Measurements from ENCODE around the gene LRRC51. TPM values are rescaled to one million over a fixed set of nuclear protein-coding genes. Genes with fewer than 3 reads are reported as not detected.
"Not testable (repeated sequence)": the region's sequence is repeated elsewhere in the genome, so short reads cannot be mapped to it uniquely, and the experiment has no call there.

LRRC51 gene
- total RNA-seq, 1 donor from 2014 or later = 7.8 TPM

DNA sequence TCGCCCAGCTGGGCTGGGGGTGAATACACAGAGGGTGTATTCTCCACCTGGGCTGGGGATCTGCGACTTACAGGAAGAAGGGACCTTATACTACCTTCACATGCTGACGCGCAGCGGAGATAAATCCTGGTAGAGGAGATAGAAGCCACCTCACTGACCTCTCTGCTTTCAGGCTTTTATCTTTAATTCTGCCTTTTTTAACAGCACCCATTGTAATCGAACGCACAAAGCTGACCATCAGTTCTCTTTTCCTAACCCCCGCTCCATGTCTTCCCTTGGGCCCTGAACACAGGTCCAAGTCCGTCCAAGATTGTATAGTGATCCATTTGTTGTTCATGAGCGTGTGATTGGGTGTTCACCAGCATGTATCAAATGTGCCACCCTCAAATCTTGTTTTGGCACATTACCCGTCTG, 23.1 kb downstream of the LRRC51 start:
- no peak for DNase-seq (ENCODE audit: extremely low read depth, low read depth, low spot score)

GRCh38 chr11:72105888-72106287, 25.2 kb downstream of the LRRC51 start, which contains the start of gene TOMT:
TSS of gene TOMT (plus strand) at chr11:72105924. CDS start at chr11:72105952, 28 bp downstream.
- no peak for DNase-seq (ENCODE audit: extremely low read depth, low read depth, low spot score)

DNA sequence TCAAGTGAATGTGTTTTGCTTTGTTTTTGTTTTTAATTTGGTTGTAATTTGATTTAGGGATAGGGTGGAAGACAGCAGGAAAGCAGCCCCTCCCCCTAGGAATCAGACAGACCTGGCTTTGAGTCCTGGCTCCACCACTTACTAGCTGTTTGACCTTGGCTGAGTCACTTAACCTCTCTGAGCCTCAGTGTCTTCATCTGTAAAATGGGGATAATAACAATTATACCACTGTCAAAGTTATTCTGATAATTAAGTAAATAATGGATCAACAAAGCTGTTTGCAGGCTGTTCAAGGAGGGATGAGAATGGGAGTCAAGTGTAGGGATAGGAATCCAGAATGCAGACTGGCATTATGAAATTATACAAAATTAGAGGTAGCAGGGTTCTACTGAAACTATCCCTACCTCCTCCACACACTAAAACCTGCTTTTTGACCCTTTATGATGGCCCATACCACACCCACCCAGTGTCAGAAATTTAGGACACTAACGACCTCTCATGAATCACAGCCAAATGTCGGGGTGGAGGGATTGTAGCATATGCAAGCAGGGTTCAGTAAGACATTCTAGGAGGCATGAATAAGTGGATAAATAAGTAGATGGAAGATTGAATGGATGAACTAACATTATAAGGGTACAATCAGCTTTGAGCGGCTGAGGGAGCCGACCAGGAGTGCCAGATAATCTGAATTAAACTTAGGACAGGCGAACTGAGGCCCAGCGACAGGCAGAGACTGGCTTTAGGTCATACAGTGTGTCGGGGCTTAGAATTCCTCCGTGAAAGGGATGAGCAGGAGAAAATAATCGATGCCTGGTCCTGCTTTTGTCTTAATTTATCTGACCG, 30.9 kb downstream of the LRRC51 start:
- no peak for DNase-seq (ENCODE audit: extremely low read depth, low read depth, low spot score)

DNA sequence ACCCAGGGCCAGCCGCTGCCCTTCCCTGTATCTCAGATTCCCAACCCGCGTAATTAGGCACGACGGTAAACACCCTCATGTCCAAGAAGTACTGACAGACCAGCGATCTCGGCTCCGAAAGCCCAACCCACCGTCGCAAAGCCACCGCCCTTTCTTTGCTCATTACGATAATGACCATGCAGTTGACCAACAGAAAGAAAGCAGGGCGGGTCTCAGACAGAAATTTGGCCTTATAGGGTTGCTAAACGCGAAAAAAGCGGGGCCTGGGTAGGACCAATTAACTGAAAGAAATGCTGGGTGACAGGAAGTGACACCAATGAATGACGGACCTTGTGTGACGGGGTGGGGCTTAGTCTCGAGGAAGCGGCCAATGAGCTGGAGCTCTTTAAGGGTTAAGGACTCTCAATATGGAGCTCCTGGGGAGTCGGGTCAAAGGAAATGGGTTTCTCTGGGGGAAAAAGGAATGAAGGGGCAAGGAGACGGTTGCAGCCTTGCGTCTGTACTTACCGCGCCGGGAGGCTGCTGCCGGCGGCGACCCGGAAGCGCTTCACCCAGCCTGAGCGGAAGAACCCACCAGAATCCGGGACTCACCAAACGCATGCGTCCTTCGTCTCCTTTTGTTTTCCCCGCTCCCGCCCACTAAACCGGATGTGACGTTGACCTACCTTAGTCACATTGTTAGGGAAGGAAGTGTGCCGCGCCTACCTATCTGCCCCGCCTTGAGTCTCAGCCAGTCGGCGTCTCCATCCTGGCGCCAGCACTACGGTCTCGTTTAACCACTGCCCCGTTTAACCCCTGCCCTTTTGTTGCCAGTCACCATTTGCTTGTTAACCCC, 31.7 kb downstream of the LRRC51 start, which contains the start of gene ANAPC15:
TSS of gene ANAPC15 (minus strand) at position 553 of the 835 bp plus-strand sequence. CDS start 1,419 bp downstream, outside the sequence.
- DNase-seq (ENCODE audit: extremely low read depth, low read depth, low spot score) = peak; percentile 100

DNA sequence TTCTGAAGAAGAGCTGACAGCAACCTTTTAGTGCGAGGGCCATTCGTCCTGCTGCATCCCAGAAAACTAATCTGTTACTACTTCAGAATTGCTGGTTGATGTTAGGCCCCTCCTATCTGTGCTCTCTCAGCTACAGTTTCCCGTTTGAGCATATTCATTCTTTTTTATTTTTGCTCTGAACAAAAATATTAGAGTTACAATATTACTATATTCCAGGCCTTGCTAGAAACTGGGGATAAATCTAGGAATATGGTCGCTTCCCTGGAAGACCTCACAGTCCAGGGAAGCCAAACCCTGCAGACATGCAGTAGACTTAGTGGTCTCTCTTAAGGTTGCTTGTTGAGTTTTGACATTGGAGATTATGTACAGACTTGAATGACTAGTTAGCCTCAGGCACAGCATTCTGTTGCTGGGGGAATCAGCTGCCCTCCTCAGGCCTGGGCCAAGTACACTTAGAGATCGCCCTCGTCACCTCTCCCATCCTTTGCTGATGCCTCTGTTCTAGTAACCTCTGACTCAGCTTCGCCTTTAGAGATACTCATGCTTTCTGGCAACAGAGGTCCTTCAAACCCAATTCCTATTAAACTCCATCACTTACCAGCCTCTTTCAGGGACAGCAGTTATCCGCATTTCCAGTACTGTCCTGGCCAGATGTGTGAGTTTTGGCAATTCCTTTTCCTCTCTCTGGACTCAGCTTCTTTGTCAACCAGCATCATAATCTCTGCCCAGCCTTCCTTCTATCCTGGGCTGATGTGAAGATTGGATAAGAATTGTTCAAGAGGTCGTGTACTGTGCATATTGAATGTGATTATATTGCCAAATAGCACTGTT, 32.5 kb downstream of the LRRC51 start:
- DNase-seq (ENCODE audit: extremely low read depth, low read depth, low spot score) = no peak

DNA sequence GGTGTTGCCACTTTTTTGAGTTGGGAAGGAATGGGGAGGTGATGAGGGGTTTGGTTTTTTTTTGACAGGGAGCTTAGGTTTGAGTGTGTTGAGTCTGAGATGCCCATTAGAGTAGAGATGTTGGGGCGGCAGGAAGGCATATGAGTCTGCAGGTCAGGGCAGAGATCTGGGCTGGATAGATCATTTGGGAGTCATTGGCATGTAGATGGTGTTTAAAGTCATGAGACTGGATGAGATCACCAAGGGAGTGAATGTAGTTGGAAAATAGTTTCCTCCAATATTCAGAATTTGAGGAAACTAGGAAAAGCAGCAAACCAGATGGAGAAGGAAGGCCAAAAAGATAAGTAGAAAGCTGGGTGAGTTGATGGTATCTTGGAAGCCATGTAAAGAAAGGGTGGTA, 33.9 kb downstream of the LRRC51 start:
- no peak for DNase-seq (ENCODE audit: extremely low read depth, low read depth, low spot score)

DNA sequence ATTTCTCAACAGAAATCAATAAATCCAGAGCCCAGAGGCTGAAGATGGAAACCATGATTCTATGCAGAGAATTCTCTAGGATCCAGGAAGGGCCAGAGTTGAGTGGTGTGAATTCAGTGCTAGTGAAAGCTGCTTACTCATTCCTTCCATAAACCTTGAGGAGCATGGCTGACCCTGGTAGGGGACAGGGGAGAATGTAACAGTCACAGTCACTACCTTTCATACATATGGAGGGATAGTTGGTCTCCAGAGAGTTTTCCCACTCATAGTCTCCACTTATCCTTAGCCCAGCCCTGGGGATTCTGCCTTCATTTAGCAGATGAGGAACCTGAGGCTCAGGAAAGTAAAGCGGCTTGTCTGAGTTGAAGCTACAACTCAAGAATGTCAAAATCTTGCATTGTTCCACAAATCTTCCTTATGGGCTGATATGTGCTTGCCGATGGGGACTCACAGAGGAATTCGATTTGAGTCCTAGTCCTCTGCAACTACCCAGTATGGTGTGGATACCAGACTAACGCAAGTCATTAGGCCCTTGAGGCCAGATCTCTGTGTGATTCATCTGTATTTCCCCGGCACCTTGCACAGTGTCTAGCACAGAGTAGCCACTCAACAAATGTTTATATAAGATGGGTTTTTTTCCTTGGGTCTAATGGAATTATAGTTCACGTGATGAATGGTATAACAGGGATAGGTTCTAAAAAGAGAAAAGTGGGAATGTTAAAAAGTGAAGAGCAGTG, 35.5 kb downstream of the LRRC51 start:
- no peak for DNase-seq (ENCODE audit: extremely low read depth, low read depth, low spot score)

GRCh38 chr11:72119198-72119597, 38.5 kb downstream of the LRRC51 start:
- no peak for DNase-seq (ENCODE audit: extremely low read depth, low read depth, low spot score)

DNA sequence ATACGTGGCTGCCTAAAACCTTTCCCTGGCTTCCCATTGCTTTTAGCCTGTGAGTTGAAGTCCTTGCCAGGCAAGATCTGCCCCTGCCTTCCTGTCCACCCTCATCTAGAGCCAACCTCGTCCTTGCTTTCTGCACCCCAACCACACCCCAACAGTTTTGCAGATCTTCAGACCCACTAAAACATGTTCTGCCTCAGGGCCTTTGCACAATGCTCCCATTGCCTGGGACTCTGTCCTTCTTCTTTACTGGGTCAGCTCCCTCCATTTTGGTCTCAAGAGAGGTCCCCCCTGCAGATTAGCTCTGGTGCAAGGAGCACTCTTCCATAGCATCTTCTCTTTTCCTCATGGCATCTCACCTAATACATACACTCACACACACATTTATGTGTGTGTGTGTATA, 40.3 kb downstream of the LRRC51 start:
- no peak for DNase-seq (ENCODE audit: extremely low read depth, low read depth, low spot score)

GRCh38 chr11:72122607-72123006, 42.0 kb downstream of the LRRC51 start:
- no peak for DNase-seq (ENCODE audit: extremely low read depth, low read depth, low spot score)

DNA sequence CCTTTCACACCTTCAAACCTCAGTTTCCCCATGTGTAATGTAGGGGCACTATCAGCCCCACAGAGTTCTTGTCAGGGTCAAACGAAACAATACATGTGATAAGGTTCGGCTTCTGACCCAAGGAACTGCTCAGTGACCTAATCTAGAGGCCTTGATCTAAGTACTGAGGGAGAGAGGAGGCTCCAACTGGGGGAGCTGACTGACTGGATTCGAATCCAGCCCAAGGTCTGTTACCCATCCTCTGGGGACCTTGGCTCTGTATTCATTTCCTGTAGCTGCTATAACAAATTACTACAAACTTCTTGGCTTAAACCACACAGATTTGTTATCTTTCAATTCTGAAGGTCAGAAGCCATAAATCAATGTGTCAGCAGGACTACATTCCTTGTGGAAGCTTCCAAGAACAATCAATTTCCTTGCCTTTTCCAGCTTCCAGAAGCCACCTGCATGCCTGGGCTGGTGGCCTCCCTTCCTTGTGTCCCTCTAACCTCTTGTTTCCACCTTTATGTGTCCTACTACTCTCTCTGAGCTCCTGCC, 42.5 kb downstream of the LRRC51 start:
- DNase-seq (ENCODE audit: extremely low read depth, low read depth, low spot score) = no peak

- DNase-seq (ENCODE audit: extremely low read depth, low read depth, low spot score) = no peak
Observed at GRCh38 chr11:72124046-72124445, 43.4 kb downstream of the LRRC51 start.

DNA sequence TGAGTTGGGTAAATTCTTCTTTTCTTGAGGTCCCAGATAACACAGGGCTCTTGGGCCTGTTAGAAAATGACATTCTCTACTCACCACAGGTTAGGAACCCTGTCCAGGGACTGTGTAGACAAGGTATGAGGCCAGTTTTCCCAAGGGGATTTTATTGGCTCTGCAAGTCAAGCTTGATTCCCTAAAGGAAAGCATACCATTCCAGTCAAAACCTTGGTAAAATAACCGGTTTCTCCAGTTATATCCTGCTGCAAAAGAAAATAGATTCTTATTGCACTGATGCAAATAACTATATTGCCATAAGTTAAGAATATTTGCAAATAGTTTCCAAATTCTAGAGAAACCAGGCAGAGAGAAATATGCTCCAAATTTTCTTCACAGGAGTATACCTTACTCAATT, 45.3 kb downstream of the LRRC51 start:
- no peak for DNase-seq (ENCODE audit: extremely low read depth, low read depth, low spot score)

DNA sequence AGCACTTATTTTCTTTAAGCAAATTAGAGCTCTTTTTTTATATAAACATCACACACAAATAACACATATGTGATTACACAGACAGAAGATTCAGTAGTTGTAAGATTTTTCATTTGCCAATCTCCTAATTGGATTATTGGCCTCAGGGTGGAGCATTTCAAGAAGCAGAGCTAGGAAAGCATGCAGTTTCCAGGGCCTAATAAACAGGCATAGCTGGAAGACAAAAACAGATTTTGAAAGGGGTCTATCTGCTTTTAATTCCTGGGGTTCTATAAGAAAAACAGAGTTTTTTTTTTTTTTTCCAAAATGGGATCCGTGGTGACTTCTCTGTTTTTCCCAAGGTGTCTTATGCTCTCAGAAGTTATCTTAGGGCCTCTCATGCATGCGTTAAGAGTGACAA, 47.3 kb downstream of the LRRC51 start:
- DNase-seq (ENCODE audit: extremely low read depth, low read depth, low spot score) = no peak

GRCh38 chr11:72129381-72129780, 48.7 kb downstream of the LRRC51 start:
- DNase-seq (ENCODE audit: extremely low read depth, low read depth, low spot score) = no peak

DNA sequence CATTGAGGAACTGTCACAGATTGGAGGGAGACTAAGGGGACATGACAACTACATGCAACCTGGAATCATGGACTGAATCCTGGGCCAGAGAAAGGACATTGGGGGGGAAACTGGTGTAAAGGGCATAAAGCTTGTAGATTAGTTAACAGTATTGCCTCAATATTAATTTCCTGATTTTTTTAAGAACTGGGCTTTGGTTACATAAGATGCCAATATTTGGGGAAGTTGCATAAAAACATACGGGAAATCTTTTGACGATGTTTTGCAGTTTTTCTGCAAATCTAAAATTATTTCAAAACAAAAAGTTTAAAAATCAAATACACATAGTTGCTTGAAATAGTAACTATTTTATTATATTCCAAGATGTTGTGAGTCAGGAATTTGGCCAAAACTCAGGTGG, 52.0 kb downstream of the LRRC51 start:
- DNase-seq (ENCODE audit: extremely low read depth, low read depth, low spot score) = no peak

DNA sequence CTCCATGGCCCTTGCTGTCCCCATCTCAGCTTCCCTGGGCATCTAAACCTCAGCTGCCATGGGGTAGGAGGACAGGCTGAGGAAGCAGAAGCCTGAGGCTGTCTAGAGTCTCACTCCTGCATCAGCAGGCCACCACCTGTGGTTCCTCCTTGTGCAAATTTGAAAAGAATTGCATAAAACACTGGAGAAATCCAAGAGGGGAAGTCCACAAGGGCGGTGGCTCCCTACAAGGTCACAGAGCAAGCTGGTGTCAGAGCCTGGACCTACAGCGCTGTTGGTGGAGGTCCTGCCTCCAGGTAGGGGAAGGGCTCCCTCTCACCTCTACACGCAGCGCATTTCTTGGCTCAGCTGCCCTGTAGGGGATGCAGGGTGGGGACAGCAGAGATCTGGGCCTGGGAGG, 54.8 kb downstream of the LRRC51 start, which contains the start of gene FOLR3:
TSS of gene FOLR3 (plus strand) at position 253 of the 400 bp plus-strand sequence. CDS start 228 bp downstream, outside the sequence.
- DNase-seq (ENCODE audit: extremely low read depth, low read depth, low spot score) = not testable (repeated sequence)

DNA sequence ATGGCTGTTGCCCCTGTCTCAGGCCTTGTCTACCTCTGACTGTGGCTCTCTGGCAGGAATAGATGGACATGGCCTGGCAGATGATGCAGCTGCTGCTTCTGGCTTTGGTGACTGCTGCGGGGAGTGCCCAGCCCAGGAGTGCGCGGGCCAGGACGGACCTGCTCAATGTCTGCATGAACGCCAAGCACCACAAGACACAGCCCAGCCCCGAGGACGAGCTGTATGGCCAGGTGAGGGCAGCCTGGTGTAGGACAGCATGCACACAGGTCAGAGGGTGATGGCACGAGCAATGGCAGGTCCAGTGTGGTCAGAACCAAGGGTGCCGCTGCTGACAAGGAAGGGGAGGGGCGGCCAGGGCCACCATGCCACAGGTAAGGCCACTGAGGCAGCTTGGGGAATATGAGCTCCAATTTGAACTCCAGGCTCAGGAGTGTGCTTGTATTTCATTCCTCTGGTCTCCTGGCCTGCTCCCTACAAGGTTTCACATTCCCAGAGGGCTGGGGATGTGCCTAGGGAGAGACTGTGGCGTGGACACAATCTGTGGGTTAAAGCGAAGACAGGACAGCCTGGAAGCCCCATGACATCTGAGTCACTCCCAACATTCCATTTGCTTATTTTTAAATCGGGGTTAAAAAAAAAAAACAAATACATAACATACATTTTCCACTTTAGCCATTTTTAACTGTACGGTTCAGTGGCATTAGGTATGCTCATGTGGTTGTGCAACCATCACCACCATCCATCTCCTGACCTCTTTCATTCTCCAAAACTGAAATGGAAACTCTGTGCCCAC, 55.4 kb downstream of the LRRC51 start:
- no peak for DNase-seq (ENCODE audit: extremely low read depth, low read depth, low spot score)
